Measurements from ENCODE around the gene NRP1. TPM values are rescaled to one million over a fixed set of nuclear protein-coding genes. Genes with fewer than 3 reads are reported as not detected.

NRP1 gene
- total and polyA plus RNA-seq, 4 donors = 19.2 to 221 (median 82.2) TPM

DNA sequence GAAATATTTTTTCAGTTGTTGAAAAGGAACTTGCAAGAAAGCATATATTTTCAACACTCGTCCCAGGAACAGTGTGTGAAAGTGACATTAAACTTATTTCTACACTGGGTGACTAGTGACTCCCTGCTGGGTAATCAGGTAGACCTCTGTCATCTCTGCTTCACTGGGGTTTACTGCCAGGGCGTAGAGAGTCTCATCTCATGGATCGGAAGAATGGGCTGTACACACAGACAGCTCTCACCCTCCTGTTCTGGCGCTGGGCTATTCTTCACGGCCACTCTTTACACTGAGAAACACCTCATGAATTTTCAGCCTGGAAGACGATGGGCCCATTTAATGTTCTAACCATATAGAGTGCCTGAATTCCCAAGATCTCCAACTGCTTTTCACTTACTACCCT is 36.4 kb downstream of the NRP1 start:
- no peaks in the 10 kb centered on the region for H3K9me3 ChIP-seq (ENCODE audit: control insufficient read depth, low read length)
- intact Hi-C loops (cut with DNase I) = no loop called here
- H3K4me1 ChIP-seq (ENCODE audit: control insufficient read depth in 1 of 2, insufficient read depth in 2 of 2, low read length in 2 of 2) = peaks cover 1 to 10% of the 10 kb centered on the region in 2 donors
- DNase-seq = no peak
- H3K27ac ChIP-seq (ENCODE audit: low read depth in 1 of 2, low read length in 2 of 2) = peak overlapping the region in 1 of 2 donors; percentile 82
- 41 to 43% methylated on average over 6 of the region's 6 CpGs for WGBS, 2 donors
- peak; percentile 20 for ATAC-seq (ENCODE audit: low FRiP score)
- H3K36me3 ChIP-seq (ENCODE audit: control insufficient read depth in 1 of 2, insufficient read depth in 2 of 2, low read length in 1 of 2) = no peaks in the 10 kb centered on the region
- H3K27me3 ChIP-seq (ENCODE audit: control insufficient read depth in 1 of 2, insufficient read depth in 2 of 2, low read length in 1 of 2) = no peaks in the 10 kb centered on the region
- no peak overlapping the region for H3K4me3 ChIP-seq (ENCODE audit: low read length in 2 of 2)

DNA sequence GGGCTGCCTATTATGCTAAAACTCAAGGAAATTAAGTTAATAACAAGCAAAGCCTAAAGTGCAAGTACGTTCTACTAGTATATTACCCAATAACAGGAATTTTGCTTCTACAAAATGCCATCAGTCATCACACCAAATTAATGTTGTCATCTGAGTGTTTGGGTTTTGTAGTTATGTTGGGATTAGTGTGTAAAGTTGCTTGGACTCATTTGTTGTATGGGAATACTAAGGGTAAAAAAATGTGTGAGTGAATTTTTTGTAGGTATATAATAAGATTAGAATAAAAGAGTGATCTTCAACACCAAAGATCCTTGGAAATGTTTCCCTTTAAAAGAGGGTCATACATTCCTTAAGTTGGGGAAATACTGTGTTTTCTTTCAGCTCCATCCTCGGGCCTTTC is 38.6 kb downstream of the NRP1 start:
- Histone ChIP-seq H3K4me3 (ENCODE audit: low read length in 2 of 2) (no peak overlapping the region), H3K27ac (ENCODE audit: low read depth in 1 of 2, low read length in 2 of 2) (peak overlapping the region in 1 of 2 donors; percentile 49), H3K27me3 (ENCODE audit: control insufficient read depth in 1 of 2, insufficient read depth in 2 of 2, low read length in 1 of 2) (no peaks in the 10 kb centered on the region), H3K36me3 (ENCODE audit: control insufficient read depth in 1 of 2, insufficient read depth in 2 of 2, low read length in 1 of 2) (no peaks in the 10 kb centered on the region), H3K4me1 (ENCODE audit: control insufficient read depth in 1 of 2, insufficient read depth in 2 of 2, low read length in 2 of 2) (peaks cover 5 to 6% of the 10 kb centered on the region in 2 donors), H3K9me3 (ENCODE audit: control insufficient read depth, low read length) (no peaks in the 10 kb centered on the region)
- intact Hi-C loops (cut with DNase I) = no loop called here
- 22 to 35% methylated on average over 2 of the region's 2 CpGs for WGBS, 2 donors
- DNase-seq (no peak), ATAC-seq (ENCODE audit: low FRiP score) (no peak)

DNA sequence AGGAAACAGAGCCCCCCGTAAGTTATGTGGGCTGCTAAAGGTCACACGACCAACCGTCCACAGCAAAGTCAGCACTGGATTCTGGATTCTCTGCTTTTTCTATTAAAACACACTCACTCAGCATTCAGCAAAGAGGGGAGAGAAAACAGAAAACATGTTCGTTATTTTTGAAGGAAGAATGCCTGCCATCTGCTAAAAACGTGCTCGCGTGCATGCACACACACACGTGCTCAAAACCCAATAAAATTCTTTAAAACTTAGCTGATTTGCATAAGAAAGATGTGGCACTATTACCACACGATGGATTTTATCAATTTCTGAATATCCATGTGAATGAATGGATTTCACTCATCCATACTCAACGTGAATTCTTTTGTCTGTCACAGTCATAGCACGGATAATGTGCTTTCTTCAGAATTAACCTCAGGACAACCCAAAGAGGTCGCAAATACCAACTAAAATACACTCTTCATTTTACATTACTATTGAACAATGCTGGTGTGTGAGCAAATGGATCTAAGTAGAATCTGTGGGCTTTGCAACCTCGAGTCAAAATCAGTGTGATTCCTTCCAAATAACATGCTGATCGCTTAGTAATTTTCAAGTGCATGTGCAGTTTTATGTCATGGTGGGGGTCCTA is 40.8 kb downstream of the NRP1 start:
- 48 to 52% methylated on average over 14 of the region's 14 CpGs for WGBS, 2 donors
- intact Hi-C loops (cut with DNase I) = no loop called here
- H3K4me1 ChIP-seq (ENCODE audit: control insufficient read depth in 1 of 2, insufficient read depth in 2 of 2, low read length in 2 of 2) = peaks cover 6 to 10% of the 10 kb centered on the region in 2 donors

DNA sequence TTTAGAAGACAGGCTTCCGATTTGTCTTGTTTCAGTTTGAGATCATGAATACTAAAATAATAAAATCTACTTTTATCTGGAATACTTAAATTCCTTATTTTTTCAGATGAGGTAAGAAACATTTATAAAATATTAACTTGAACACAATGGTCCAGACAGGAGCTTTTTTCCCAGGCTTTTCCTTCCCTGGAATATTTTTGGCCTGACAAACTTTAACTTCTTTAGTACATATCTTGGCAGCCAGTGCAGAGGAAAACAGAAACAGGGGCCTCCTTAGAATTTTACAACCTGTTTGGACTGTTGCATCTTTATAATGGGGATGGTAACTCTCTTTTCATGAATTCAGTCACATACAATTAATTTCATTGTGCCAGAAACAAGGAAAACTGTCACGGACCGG is 41.4 kb downstream of the NRP1 start:
- intact Hi-C loops (cut with DNase I) = no loop called here
- Histone ChIP-seq H3K4me3 (ENCODE audit: low read length in 2 of 2) (no peak overlapping the region), H3K4me1 (ENCODE audit: control insufficient read depth in 1 of 2, insufficient read depth in 2 of 2, low read length in 2 of 2) (peaks cover 10 to 15% of the 10 kb centered on the region in 2 donors), H3K27ac (ENCODE audit: low read depth in 1 of 2, low read length in 2 of 2) (peak overlapping the region in 1 of 2 donors; percentile 76), H3K27me3 (ENCODE audit: control insufficient read depth in 1 of 2, insufficient read depth in 2 of 2, low read length in 1 of 2) (no peaks in the 10 kb centered on the region), H3K36me3 (ENCODE audit: control insufficient read depth in 1 of 2, insufficient read depth in 2 of 2, low read length in 1 of 2) (no peaks in the 10 kb centered on the region), H3K9me3 (ENCODE audit: control insufficient read depth, low read length) (no peaks in the 10 kb centered on the region)
- no peak for ATAC-seq (ENCODE audit: low FRiP score)
- WGBS, 2 donors = 32 to 40% methylated on average over 3 of the region's 3 CpGs
- no peak for DNase-seq

More for the DNA sequence above, 40.8 kb downstream of the NRP1 start:
- H3K27ac ChIP-seq (ENCODE audit: low read depth in 1 of 2, low read length in 2 of 2) = peak overlapping the region in 1 of 2 donors; percentile 76
- H3K27me3 ChIP-seq (ENCODE audit: control insufficient read depth in 1 of 2, insufficient read depth in 2 of 2, low read length in 1 of 2) = no peaks in the 10 kb centered on the region
- no peaks in the 10 kb centered on the region for H3K9me3 ChIP-seq (ENCODE audit: control insufficient read depth, low read length)
- ATAC-seq (ENCODE audit: low FRiP score) (no peak), DNase-seq (no peak)
- no peak overlapping the region for H3K4me3 ChIP-seq (ENCODE audit: low read length in 2 of 2)
- H3K36me3 ChIP-seq (ENCODE audit: control insufficient read depth in 1 of 2, insufficient read depth in 2 of 2, low read length in 1 of 2) = no peaks in the 10 kb centered on the region

DNA sequence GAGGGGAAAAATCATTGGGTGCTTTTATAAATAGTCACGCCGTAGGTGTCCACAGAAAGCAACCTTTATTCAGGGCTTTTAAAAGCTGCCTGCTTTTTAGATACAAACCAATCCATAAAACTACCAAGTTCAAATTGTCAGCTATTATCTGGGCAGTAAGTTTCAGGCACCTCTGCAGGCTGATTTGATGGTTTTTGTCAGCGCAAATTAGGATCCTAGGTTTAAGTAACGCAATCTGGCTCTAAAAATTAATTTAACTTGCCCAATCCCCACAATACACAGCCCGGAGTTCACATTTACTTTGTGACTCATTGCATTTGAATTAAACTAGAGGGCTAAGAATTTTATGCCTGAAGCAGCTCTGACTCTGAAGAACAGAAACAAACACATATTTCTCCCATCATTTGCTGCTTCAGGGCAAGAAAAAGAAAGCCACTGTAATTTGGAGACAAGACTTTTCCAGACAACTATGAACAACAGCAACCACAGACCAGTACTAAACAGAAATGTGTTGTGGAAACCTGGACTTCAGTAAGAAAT is 43.3 kb downstream of the NRP1 start:
- DNase-seq = no peak
- intact Hi-C loops (cut with DNase I) = no loop called here
- H3K4me1 ChIP-seq (ENCODE audit: control insufficient read depth in 1 of 2, insufficient read depth in 2 of 2, low read length in 2 of 2) = peaks cover 15 to 20% of the 10 kb centered on the region in 2 donors
- WGBS, 2 donors = 27 to 29% methylated on average over 5 of the region's 5 CpGs
- H3K9me3 ChIP-seq (ENCODE audit: control insufficient read depth, low read length) = no peaks in the 10 kb centered on the region
- no peak overlapping the region for H3K4me3 ChIP-seq (ENCODE audit: low read length in 2 of 2)
- no peaks in the 10 kb centered on the region for H3K36me3 ChIP-seq (ENCODE audit: control insufficient read depth in 1 of 2, insufficient read depth in 2 of 2, low read length in 1 of 2)
- no peak overlapping the region for H3K27ac ChIP-seq (ENCODE audit: low read depth in 1 of 2, low read length in 2 of 2)
- no peaks in the 10 kb centered on the region for H3K27me3 ChIP-seq (ENCODE audit: control insufficient read depth in 1 of 2, insufficient read depth in 2 of 2, low read length in 1 of 2)
- no peak for ATAC-seq (ENCODE audit: low FRiP score)

DNA sequence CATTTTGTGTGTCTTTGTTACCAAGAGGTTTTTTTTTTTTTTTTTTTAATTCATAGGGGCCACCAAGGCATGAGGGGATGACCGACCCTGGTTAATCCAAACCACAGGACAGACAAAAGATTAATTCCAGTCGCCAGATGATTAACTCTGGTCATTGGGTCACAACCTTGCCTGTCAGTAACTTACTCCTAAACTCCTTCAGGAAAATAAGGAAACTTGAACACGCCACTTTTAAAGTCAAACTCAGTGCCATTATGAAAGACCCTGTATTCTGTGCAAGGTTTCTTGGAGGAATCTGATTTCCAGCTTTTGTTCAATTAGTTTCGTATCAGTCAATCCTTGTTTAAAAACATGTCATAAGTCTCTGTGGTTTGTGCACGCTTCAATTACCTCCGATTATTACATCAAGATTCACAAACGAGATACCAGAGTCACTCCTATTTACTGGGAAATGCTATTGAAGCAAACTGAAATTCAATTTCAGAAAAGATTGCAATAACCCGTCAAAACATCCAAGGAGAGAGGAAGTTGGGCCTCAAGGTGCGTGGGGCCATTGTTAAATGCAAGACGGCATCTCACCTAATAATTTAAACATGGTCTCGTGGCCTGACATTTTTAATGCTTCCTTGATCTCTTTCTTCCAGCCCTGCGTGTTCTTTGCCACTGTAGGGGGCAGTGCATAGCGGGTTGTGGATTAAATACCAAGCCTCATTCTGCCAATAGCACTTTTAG is 44.0 kb downstream of the NRP1 start:
- intact Hi-C loops (cut with DNase I) = no loop called here
- ATAC-seq (ENCODE audit: low FRiP score) (no peak), DNase-seq (no peak)
- no peaks in the 10 kb centered on the region for H3K9me3 ChIP-seq (ENCODE audit: control insufficient read depth, low read length)
- H3K27me3 ChIP-seq (ENCODE audit: control insufficient read depth in 1 of 2, insufficient read depth in 2 of 2, low read length in 1 of 2) = no peaks in the 10 kb centered on the region
- peaks cover 14 to 20% of the 10 kb centered on the region in 2 donors for H3K4me1 ChIP-seq (ENCODE audit: control insufficient read depth in 1 of 2, insufficient read depth in 2 of 2, low read length in 2 of 2)
- H3K27ac ChIP-seq (ENCODE audit: low read depth in 1 of 2, low read length in 2 of 2) = no peak overlapping the region
- H3K4me3 ChIP-seq (ENCODE audit: low read length in 2 of 2) = no peak overlapping the region
- WGBS, 2 donors = 86 to 89% methylated on average over 13 of the region's 13 CpGs
- H3K36me3 ChIP-seq (ENCODE audit: control insufficient read depth in 1 of 2, insufficient read depth in 2 of 2, low read length in 1 of 2) = no peaks in the 10 kb centered on the region

DNA sequence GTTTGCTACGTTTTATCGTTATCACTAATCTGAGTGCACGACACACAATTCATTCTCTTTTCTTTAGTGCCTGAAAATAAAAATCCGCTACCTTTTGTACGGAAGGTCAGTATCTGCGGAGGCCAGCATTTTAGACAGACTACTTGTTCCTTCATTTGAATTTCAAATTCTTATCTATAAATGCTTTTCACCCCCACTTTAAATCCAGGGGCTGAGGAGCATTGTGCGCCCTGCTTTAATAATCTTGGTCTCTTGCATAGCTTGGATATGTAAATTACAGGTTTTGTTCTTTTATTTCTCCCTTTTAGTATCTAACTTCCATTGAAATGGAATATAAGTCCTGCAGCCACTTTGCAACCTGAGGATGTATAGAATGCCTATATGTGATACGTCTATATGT is 44.7 kb downstream of the NRP1 start:
- WGBS, 2 donors = 87 to 95% methylated on average over 8 of the region's 8 CpGs
- H3K27ac ChIP-seq (ENCODE audit: low read depth in 1 of 2, low read length in 2 of 2) = no peak overlapping the region
- H3K9me3 ChIP-seq (ENCODE audit: control insufficient read depth, low read length) = no peaks in the 10 kb centered on the region
- no peak for DNase-seq
- ATAC-seq (ENCODE audit: low FRiP score) = no peak
- no peaks in the 10 kb centered on the region for H3K27me3 ChIP-seq (ENCODE audit: control insufficient read depth in 1 of 2, insufficient read depth in 2 of 2, low read length in 1 of 2)
- peaks cover 14 to 20% of the 10 kb centered on the region in 2 donors for H3K4me1 ChIP-seq (ENCODE audit: control insufficient read depth in 1 of 2, insufficient read depth in 2 of 2, low read length in 2 of 2)
- no peak overlapping the region for H3K4me3 ChIP-seq (ENCODE audit: low read length in 2 of 2)
- intact Hi-C loops (cut with DNase I) = loop anchor here (5.0 kb wide), 1 partner anchor 43 kb away; the partner anchor contains the start of gene NRP1 (in 2 of the 2)
- H3K36me3 ChIP-seq (ENCODE audit: control insufficient read depth in 1 of 2, insufficient read depth in 2 of 2, low read length in 1 of 2) = no peaks in the 10 kb centered on the region

DNA sequence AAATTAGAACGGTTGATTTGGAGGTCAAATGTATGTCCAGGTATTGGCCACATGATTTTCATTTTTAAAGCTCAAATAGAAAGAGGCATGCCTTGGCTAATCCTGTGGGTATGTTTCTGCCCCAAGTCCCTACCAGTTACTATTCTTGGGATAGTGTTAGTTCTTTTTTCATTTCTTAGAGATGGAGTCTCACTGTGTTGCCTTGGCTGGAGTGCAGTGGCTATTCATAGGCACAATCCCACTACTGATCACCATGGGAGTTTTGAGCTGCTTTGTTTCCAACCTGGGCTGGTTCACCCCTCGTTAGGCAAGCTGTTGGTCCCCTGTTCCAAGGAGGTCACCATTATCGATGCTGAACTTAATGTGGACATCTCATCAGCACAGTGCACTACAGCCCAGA is 46.3 kb downstream of the NRP1 start:
- no peaks in the 10 kb centered on the region for H3K36me3 ChIP-seq (ENCODE audit: control insufficient read depth in 1 of 2, insufficient read depth in 2 of 2, low read length in 1 of 2)
- peak; percentile 45 for ATAC-seq (ENCODE audit: low FRiP score)
- WGBS, 2 donors = 11 to 13% methylated on average over 3 of the region's 3 CpGs
- intact Hi-C loops (cut with DNase I) = loop anchor here (5.0 kb wide), 1 partner anchor 44 kb away; the partner anchor contains the start of gene NRP1 (in 2 of the 2)
- no peaks in the 10 kb centered on the region for H3K9me3 ChIP-seq (ENCODE audit: control insufficient read depth, low read length)
- no peak for DNase-seq
- H3K4me1 ChIP-seq (ENCODE audit: control insufficient read depth in 1 of 2, insufficient read depth in 2 of 2, low read length in 2 of 2) = peaks cover 14 to 20% of the 10 kb centered on the region in 2 donors
- H3K27me3 ChIP-seq (ENCODE audit: control insufficient read depth in 1 of 2, insufficient read depth in 2 of 2, low read length in 1 of 2) = no peaks in the 10 kb centered on the region
- H3K27ac ChIP-seq (ENCODE audit: low read depth in 1 of 2, low read length in 2 of 2) = peak overlapping the region in 1 of 2 donors; percentile 79
- H3K4me3 ChIP-seq (ENCODE audit: low read length in 2 of 2) = no peak overlapping the region
